Neural cell (in vitro differentiated cells): ENCODE results near the gene TDRD3. TPM values are rescaled to one million over a fixed set of nuclear protein-coding genes. Genes with fewer than 3 reads are reported as not detected.

Source experiments
- H2AFZ ChIP-seq: fragments of 200-600, 300-800 bp; sonication (generic), shearing (Covaris generic); 2 replicates; pipeline ENCODE4 v1.6.0; 2014; ENCODE audit warnings: low read depth, mild to moderate bottlenecking, antibody characterized with exemption, low read length, moderate library complexity
- H3F3A ChIP-seq: fragments of 200-600 bp; shearing (Covaris generic); 2 replicates; pipeline ENCODE4 v1.6.1; 2016; ENCODE audit warnings: mild to moderate bottlenecking, moderate library complexity, mixed read lengths, antibody characterized with exemption, low read length; ENCODE audit not compliant: insufficient read depth, poor library complexity, severe bottlenecking
- H3K27ac ChIP-seq: fragments of 200-600, 300-800 bp; sonication (generic), shearing (Covaris generic); 2 replicates; pipeline ENCODE4 v1.5.1; 2014; ENCODE audit warnings: mild to moderate bottlenecking, low read length, moderate library complexity
- H3K27me3 ChIP-seq: fragments of 300-800, 200-600 bp; sonication (generic), shearing (Covaris generic); 2 replicates; pipeline ENCODE4 v1.6.0; 2014; ENCODE audit warnings: mild to moderate bottlenecking, low read depth, low read length, moderate library complexity; ENCODE audit not compliant: insufficient read depth
- H3K36me3 ChIP-seq: fragments of 300-800, 200-600 bp; sonication (generic), shearing (Covaris generic); 2 replicates; pipeline ENCODE4 v1.5.1; 2014; ENCODE audit warnings: mild to moderate bottlenecking, antibody characterized with exemption, low read length, moderate library complexity; ENCODE audit not compliant: insufficient read depth
- H3K4me2 ChIP-seq: fragments of 300-800, 200-600 bp; sonication (generic), shearing (Covaris generic); 2 replicates; pipeline ENCODE4 v1.6.0; 2014; ENCODE audit warnings: mild to moderate bottlenecking, low read length
- H3K4me3 ChIP-seq: fragments of 300-800, 200-600 bp; sonication (generic), shearing (Covaris generic); 2 replicates; pipeline ENCODE4 v1.5.1; 2014; ENCODE audit warnings: mild to moderate bottlenecking, low read length, moderate library complexity
- H3K79me2 ChIP-seq: fragments of 200-600 bp; shearing (Covaris generic); replicated peaks from 2 replicates; pipeline ENCODE4 v1.6.0; 2014; ENCODE audit warnings: mild to moderate bottlenecking, low read length, moderate library complexity; ENCODE audit not compliant: insufficient read depth
- H3K9ac ChIP-seq: fragments of 300-800, 200-600 bp; sonication (generic), shearing (Covaris generic); 2 replicates; pipeline ENCODE4 v1.6.1; 2016; ENCODE audit warnings: mild to moderate bottlenecking, low read length, mixed read lengths
- H3K9me2 ChIP-seq: fragments of 200-600 bp; shearing (Covaris generic); 2 replicates; pipeline ENCODE4 v1.6.1; 2016; ENCODE audit warnings: mild to moderate bottlenecking, low read length, mixed read lengths; ENCODE audit not compliant: insufficient read depth
- H3K9me3 ChIP-seq: fragments of 200-600, 300-800 bp; sonication (generic), shearing (Covaris generic); 2 replicates; pipeline ENCODE4 v1.6.1; 2016; ENCODE audit warnings: mild to moderate bottlenecking, mixed run types, low read length, moderate library complexity, mixed read lengths
- H4K20me1 ChIP-seq: fragments of 200-600 bp; shearing (Covaris generic); 2 replicates; pipeline ENCODE4 v1.6.1; 2016; ENCODE audit warnings: mild to moderate bottlenecking, mixed run types; ENCODE audit not compliant: insufficient read depth
- CTCF ChIP-seq: fragments of 450-650 bp; IDR thresholded peaks from 2 replicates; pipeline ENCODE4 v1.5.1; 2014; ENCODE audit warnings: antibody characterized with exemption, mild to moderate bottlenecking, moderate library complexity; ENCODE audit not compliant: poor library complexity, severe bottlenecking
- EP300 ChIP-seq: fragments of 450-650 bp; conservative IDR thresholded peaks from 2 replicates; pipeline ENCODE4 v1.6.1; 2014; ENCODE audit warnings: antibody characterized with exemption, mild to moderate bottlenecking, moderate library complexity; ENCODE audit not compliant: poor library complexity, severe bottlenecking
- EZH2 ChIP-seq: fragments of 200-600, 300-800 bp; shearing (Covaris generic), sonication (generic); IDR thresholded peaks from 2 replicates; pipeline ENCODE4 v1.6.1; 2014; ENCODE audit warnings: antibody characterized with exemption, low read length, borderline replicate concordance, mild to moderate bottlenecking; ENCODE audit not compliant: insufficient read depth, poor library complexity, severe bottlenecking
- MXI1 ChIP-seq: fragments of 450-650 bp; conservative IDR thresholded peaks from 2 replicates; pipeline ENCODE4 v1.6.1; 2014; ENCODE audit warnings: antibody characterized with exemption, mild to moderate bottlenecking; ENCODE audit not compliant: poor library complexity, severe bottlenecking
- POLR2AphosphoS5 ChIP-seq: IDR thresholded peaks from 2 replicates; pipeline ENCODE4 v1.6.1; 2012
- RAD21 ChIP-seq: fragments of 450-650 bp; conservative IDR thresholded peaks from 2 replicates; pipeline ENCODE4 v1.6.1; 2014; ENCODE audit warnings: antibody characterized with exemption, mild to moderate bottlenecking, moderate library complexity
- SMC3 ChIP-seq: fragments of 450-650 bp; conservative IDR thresholded peaks from 2 replicates; pipeline ENCODE4 v1.6.1; 2014; ENCODE audit warnings: antibody characterized with exemption, mild to moderate bottlenecking, moderate library complexity; ENCODE audit not compliant: poor library complexity
- TAF1 ChIP-seq: IDR thresholded peaks from 2 replicates; pipeline ENCODE4 v1.6.1; 2012; ENCODE audit warnings: low read depth
- polyA plus RNA-seq: library from polyadenylated mRNA; depleted of rRNA; stranded (reverse); fragments of >200 nt; gene quantifications from 2 replicates; pipeline ENCODE4 v1.2.3, GENCODE V29; 2014
- TF ChIP-seq, protein P1 (sequence below): IDR thresholded peaks from 2 replicates; pipeline ENCODE4 v1.6.1; 2012; ENCODE audit warnings: borderline replicate concordance

The TDRD3 gene
- polyA plus RNA-seq, 1 donor from 2014 or later: 10.0 TPM

GRCh38 chr13:60590800-60591747 lies 194.1 kb downstream of the TDRD3 start:
- Histone ChIP-seq H3K27ac (no peak overlapping the region), H3K79me2 (no peaks in the 10 kb centered on the region), H3K27me3 (no peaks in the 10 kb centered on the region), H3K9me2 (no peaks in the 10 kb centered on the region), H3F3A (no peaks in the 10 kb centered on the region), H3K36me3 (no peaks in the 10 kb centered on the region), H3K9me3 (no peaks in the 10 kb centered on the region), H3K9ac (no peak overlapping the region), H2AFZ (no peak overlapping the region), H3K4me3 (no peak overlapping the region), H4K20me1 (no peaks in the 10 kb centered on the region), H3K4me2 (no peak overlapping the region)
- TF ChIP-seq TAF1: no peak
- TF ChIP-seq MXI1: no peak
- no peak for TF ChIP-seq EP300
- no peak for TF ChIP-seq CTCF
- no peak for TF ChIP-seq SMC3
- no peak for TF ChIP-seq RAD21
- TF ChIP-seq EZH2: no peak
- TF ChIP-seq, protein P1, sequence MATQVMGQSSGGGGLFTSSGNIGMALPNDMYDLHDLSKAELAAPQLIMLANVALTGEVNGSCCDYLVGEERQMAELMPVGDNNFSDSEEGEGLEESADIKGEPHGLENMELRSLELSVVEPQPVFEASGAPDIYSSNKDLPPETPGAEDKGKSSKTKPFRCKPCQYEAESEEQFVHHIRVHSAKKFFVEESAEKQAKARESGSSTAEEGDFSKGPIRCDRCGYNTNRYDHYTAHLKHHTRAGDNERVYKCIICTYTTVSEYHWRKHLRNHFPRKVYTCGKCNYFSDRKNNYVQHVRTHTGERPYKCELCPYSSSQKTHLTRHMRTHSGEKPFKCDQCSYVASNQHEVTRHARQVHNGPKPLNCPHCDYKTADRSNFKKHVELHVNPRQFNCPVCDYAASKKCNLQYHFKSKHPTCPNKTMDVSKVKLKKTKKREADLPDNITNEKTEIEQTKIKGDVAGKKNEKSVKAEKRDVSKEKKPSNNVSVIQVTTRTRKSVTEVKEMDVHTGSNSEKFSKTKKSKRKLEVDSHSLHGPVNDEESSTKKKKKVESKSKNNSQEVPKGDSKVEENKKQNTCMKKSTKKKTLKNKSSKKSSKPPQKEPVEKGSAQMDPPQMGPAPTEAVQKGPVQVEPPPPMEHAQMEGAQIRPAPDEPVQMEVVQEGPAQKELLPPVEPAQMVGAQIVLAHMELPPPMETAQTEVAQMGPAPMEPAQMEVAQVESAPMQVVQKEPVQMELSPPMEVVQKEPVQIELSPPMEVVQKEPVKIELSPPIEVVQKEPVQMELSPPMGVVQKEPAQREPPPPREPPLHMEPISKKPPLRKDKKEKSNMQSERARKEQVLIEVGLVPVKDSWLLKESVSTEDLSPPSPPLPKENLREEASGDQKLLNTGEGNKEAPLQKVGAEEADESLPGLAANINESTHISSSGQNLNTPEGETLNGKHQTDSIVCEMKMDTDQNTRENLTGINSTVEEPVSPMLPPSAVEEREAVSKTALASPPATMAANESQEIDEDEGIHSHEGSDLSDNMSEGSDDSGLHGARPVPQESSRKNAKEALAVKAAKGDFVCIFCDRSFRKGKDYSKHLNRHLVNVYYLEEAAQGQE: no peak
- no peak for TF ChIP-seq POLR2AphosphoS5

DNA sequence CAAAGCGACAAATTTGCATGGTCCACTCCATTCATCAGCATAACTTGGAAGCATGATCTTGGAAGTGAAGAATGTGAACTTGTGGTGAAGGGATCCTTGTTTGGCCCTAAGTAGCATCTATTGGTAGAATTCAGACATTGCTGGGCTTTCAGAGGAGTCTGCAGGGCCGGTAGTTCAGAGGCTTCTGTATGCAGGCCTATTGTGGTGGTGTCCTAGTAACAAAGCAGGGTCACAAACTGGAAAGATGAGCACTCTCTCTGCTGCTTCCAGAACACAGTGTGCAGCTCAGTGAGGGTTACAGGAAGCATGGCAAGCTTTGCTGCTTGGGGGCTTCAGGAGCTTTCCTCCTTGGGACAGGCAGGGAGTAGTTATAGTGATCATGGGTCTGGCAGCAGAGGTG lies 206.0 kb downstream of the TDRD3 start:
- H4K20me1 ChIP-seq: no peaks in the 10 kb centered on the region
- no peak for TF ChIP-seq RAD21
- no peak for TF ChIP-seq MXI1
- TF ChIP-seq POLR2AphosphoS5: no peak
- no peak for TF ChIP-seq SMC3
- no peak for TF ChIP-seq CTCF
- TF ChIP-seq, protein P1: no peak
- no peak for TF ChIP-seq EP300
- TF ChIP-seq TAF1: no peak
- no peak for TF ChIP-seq EZH2
- H3K9me2 ChIP-seq: no peaks in the 10 kb centered on the region
- no peak overlapping the region for H3K4me3 ChIP-seq
- no peaks in the 10 kb centered on the region for H3K9me3 ChIP-seq
- no peak overlapping the region for H3K4me2 ChIP-seq
- H3K36me3 ChIP-seq: no peaks in the 10 kb centered on the region
- no peaks in the 10 kb centered on the region for H3F3A ChIP-seq
- no peak overlapping the region for H3K27ac ChIP-seq
- no peaks in the 10 kb centered on the region for H3K79me2 ChIP-seq
- no peak overlapping the region for H3K9ac ChIP-seq
- H2AFZ ChIP-seq: no peak overlapping the region
- no peaks in the 10 kb centered on the region for H3K27me3 ChIP-seq
